Caco-2 (cell line): ENCODE data around the gene KRT26. TPM values are rescaled to one million over a fixed set of nuclear protein-coding genes. Genes with fewer than 3 reads are reported as not detected.

Experiments used
- BruUV-seq: library from RNA; stranded (reverse); fragments of 400-500 nt; replicated peaks from 2 replicates; lab custom pipeline; 2021; lab: Mats Ljungman, UMichigan
- CTCF ChIA-PET: fragments of 300-600 bp; sonication (Branson Sonifier 250); formaldehyde crosslinking; loops from one replicate; lab custom pipeline; 2022; ENCODE audit warnings: antibody characterized with exemption; lab: Charles Lee
- POLR2A ChIA-PET: fragments of 300-600 bp; sonication (Branson Sonifier 250); formaldehyde crosslinking; loops from one replicate; lab custom pipeline; 2022; ENCODE audit warnings: antibody characterized with exemption; lab: Charles Lee
- DNase-seq, 2 experiments: peaks; one replicate each; pipeline versions ENCODE4 v3.0.0 to v3.0.0-alpha.2; 2020 to 2022
- H3K27me3 ChIP-seq: replicated peaks from 2 replicates; pipeline ENCODE4 v1.6.0; 2011; ENCODE audit warnings: low read length; ENCODE audit not compliant: control insufficient read depth, insufficient read depth
- H3K36me3 ChIP-seq: 2 replicates; pipeline ENCODE4 v1.5.1; 2011; ENCODE audit warnings: low read length; ENCODE audit not compliant: control insufficient read depth, insufficient read depth
- H3K4me1 ChIP-seq: fragments of 250-450 bp; sonication (Bioruptor Pico); 2 replicates; pipeline ENCODE4 v1.5.1; 2020; ENCODE audit warnings: mild to moderate bottlenecking
- H3K4me3 ChIP-seq: 2 replicates; pipeline ENCODE4 v1.5.1; 2011; ENCODE audit warnings: low read depth, mild to moderate bottlenecking, control low read depth, low read length
- H3K9me3 ChIP-seq: fragments of 250-450 bp; sonication (Bioruptor Pico); 2 replicates; pipeline ENCODE4 v1.5.1; 2020; ENCODE audit warnings: mild to moderate bottlenecking, moderate library complexity
- H3K27ac Mint-ChIP-seq: one replicate; pipeline ENCODE4 v1.8.0; 2022; ENCODE audit warnings: mixed read lengths; ENCODE audit not compliant: unreplicated experiment
- H3K27me3 Mint-ChIP-seq: one replicate; pipeline ENCODE4 v1.8.0; 2022; ENCODE audit warnings: mixed read lengths; ENCODE audit not compliant: insufficient read depth, unreplicated experiment
- H3K36me3 Mint-ChIP-seq: one replicate; pipeline ENCODE4 v1.8.0; 2022; ENCODE audit warnings: mild to moderate bottlenecking, mixed read lengths; ENCODE audit not compliant: insufficient read depth, unreplicated experiment
- H3K4me1 Mint-ChIP-seq: one replicate; pipeline ENCODE4 v1.8.0; 2022; ENCODE audit warnings: low read depth, mixed read lengths; ENCODE audit not compliant: unreplicated experiment
- H3K4me3 Mint-ChIP-seq: one replicate; pipeline ENCODE4 v1.8.0; 2022; ENCODE audit warnings: mild to moderate bottlenecking, moderate library complexity, mixed read lengths; ENCODE audit not compliant: unreplicated experiment
- H3K9me3 Mint-ChIP-seq: one replicate; pipeline ENCODE4 v1.8.0; 2022; ENCODE audit warnings: mixed read lengths; ENCODE audit not compliant: unreplicated experiment
- CTCF ChIP-seq, 2 experiments: fragments of 200-600 bp in 1 of 2; IDR thresholded peaks; 1 replicate in 1 of 2; 2 replicates in 1 of 2; pipeline versions ENCODE4 v1.5.1 to v1.8.0; 2011 to 2022; ENCODE audit warnings: antibody characterized with exemption in 1 of 2, control low read depth in 1 of 2, inconsistent platforms in 1 of 2, low read depth in 1 of 2, low read length in 1 of 2, mild to moderate bottlenecking in 1 of 2, moderate library complexity in 1 of 2; ENCODE audit not compliant: insufficient read depth in 1 of 2, severe bottlenecking in 1 of 2, unreplicated experiment in 1 of 2
- intact Hi-C: fragments of 100-400 bp; cut with micrococcal nuclease; formaldehyde crosslinking; loops from one replicate; pipeline ENCODE4 v1.10.0; 2022; ENCODE audit not compliant: unreplicated experiment
- total RNA-seq: library from RNA; stranded (reverse); gene quantifications from 2 replicates; pipeline ENCODE4 v1.2.3, GENCODE V29; 2022

KRT26 gene
- total RNA-seq, 1 experiment from 2014 or later: not detected

GRCh38 chr17:40782450-40782849 lies 10.4 kb upstream of the KRT26 start, which contains the start of gene KRT27:
Gene KRT27, minus strand, starts transcription at chr17:40782550. Its CDS starts 57 bp downstream, at chr17:40782493.
- CTCF ChIA-PET: interaction anchor here (0.7 kb wide), 1 partner anchor 167 kb away, joined by 3 read pairs; no protein-coding TSS in a partner anchor
- no peak for TF ChIP-seq CTCF (IDR thresholded peaks at IDR 0.05; ENCODE audit: insufficient read depth in 1 of 2, low read depth in 1 of 2, low read length in 1 of 2, severe bottlenecking in 1 of 2, unreplicated experiment in 1 of 2)
- Mint-ChIP-seq H3K4me1 (no peaks in the 10 kb centered on the region), H3K27ac (no peak within 1 kb of the TSS), H3K9me3 (no peaks in the 10 kb centered on the region), H3K4me3 (no peak within 1 kb of the TSS), H3K27me3 (peaks cover 15% of the 10 kb centered on the region), H3K36me3 (no peaks in the 10 kb centered on the region)
- Histone ChIP-seq H3K27me3 (no peaks in the 10 kb centered on the region; the same call in 1 of the 2 replicates), H3K4me3 (no peak within 1 kb of the TSS), H3K36me3 (no peaks in the 10 kb centered on the region), H3K9me3 (no peaks in the 10 kb centered on the region), H3K4me1 (no peaks in the 10 kb centered on the region)
- POLR2A ChIA-PET: interaction anchor here (0.6 kb wide), 1 partner anchor 36 kb away, joined by 3 read pairs; no protein-coding TSS in a partner anchor
- no TSS peak for BruUV-seq
- intact Hi-C loops: no loop called here
- DNase-seq: no peak

- CTCF ChIA-PET: interaction anchor here (1.4 kb wide), 1 partner anchor 164 kb away, joined by 5 read pairs; no protein-coding TSS in a partner anchor
- Histone ChIP-seq H3K27me3 (no peaks in the 10 kb centered on the region; the same call in 1 of the 2 replicates), H3K9me3 (no peaks in the 10 kb centered on the region), H3K4me3 (0 out of 2 replicates have a peak overlapping the region, but pooled peaks have one; percentile 18), H3K4me1 (no peaks in the 10 kb centered on the region), H3K36me3 (no peaks in the 10 kb centered on the region)
- no peak for TF ChIP-seq CTCF (IDR thresholded peaks at IDR 0.05; ENCODE audit: insufficient read depth in 1 of 2, low read depth in 1 of 2, low read length in 1 of 2, severe bottlenecking in 1 of 2, unreplicated experiment in 1 of 2)
- H3K4me1 Mint-ChIP-seq: no peaks in the 10 kb centered on the region
- intact Hi-C loops: no loop called here
- H3K4me3 Mint-ChIP-seq: peak overlapping the region; percentile 8
- no TSS peak for BruUV-seq
- no peaks in the 10 kb centered on the region for H3K36me3 Mint-ChIP-seq
- H3K9me3 Mint-ChIP-seq: no peaks in the 10 kb centered on the region
- peak in 1 of 2 experiments; percentile 16 for DNase-seq
- peaks cover 24% of the 10 kb centered on the region for H3K27me3 Mint-ChIP-seq
- POLR2A ChIA-PET: interaction anchor here (0.6 kb wide), 1 partner anchor 133 kb away, joined by 3 read pairs; no protein-coding TSS in a partner anchor
- H3K27ac Mint-ChIP-seq: no peak overlapping the region
These were observed 7.3 kb upstream of the KRT26 start for GRCh38 chr17:40779181-40779909.

- Histone ChIP-seq H3K4me3 (no peak overlapping the region), H3K27me3 (no peaks in the 10 kb centered on the region; the same call in 1 of the 2 replicates), H3K36me3 (no peaks in the 10 kb centered on the region), H3K9me3 (no peaks in the 10 kb centered on the region), H3K4me1 (no peaks in the 10 kb centered on the region)
- no peak overlapping the region for H3K4me3 Mint-ChIP-seq
- H3K27ac Mint-ChIP-seq: no peak overlapping the region
- intact Hi-C loops: no loop called here
- H3K36me3 Mint-ChIP-seq: no peaks in the 10 kb centered on the region
- DNase-seq: no peak
- ChIA-PET POLR2A (no interaction called here), CTCF (no interaction called here)
- TF ChIP-seq CTCF (IDR thresholded peaks at IDR 0.05; ENCODE audit: insufficient read depth in 1 of 2, low read depth in 1 of 2, low read length in 1 of 2, severe bottlenecking in 1 of 2, unreplicated experiment in 1 of 2): no peak
- H3K4me1 Mint-ChIP-seq: no peaks in the 10 kb centered on the region
- H3K27me3 Mint-ChIP-seq: peaks cover 28% of the 10 kb centered on the region
- no TSS peak for BruUV-seq
- H3K9me3 Mint-ChIP-seq: no peaks in the 10 kb centered on the region
These were observed 6.5 kb upstream of the KRT26 start for GRCh38 chr17:40778461-40778860.
